ENCODE measurements around the gene PIGA.
"Not testable (repeated sequence)": the region's sequence is repeated elsewhere in the genome, so short reads cannot be mapped to it uniquely, and the experiment has no call there.

Gene PIGA

DNA sequence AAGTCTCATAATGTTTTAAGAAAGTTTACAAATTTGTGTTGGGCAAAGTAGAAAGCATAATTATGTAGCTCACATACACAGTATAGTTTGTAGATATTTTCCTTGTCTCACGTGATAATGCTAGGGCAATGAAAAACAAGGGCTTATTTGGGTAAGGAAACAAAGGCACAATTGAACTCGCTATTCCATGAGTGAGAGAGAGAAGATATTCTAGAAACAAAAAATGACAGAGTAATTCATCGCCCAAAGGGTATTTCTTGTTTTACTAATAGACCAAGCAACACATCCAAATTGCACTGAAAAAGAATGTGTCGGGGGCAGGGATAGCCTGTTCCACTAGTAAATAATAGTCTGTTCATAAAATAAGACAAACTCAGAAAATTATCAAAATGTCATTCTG lies 16.2 kb downstream of the PIGA start:
- no peak for DNase-seq

DNA sequence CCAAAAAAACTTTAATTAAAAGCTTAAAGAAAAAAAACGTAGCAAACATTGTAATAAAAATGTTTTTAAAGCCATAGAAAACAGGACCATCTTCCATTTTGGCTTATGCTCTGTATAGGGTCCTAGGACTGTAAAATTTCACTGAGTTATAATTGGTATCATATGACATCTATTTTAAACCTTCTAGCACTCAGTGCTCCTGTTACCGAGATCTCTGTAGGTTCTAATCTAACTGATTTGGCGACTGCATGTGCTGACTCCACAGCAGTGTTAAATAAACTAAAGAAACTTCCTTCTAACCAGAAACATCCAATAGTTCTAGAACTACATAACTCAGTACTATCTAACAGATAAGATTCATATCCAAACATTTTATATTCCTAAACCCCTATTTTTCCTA lies 19.8 kb downstream of the PIGA start, which contains the start of gene ASB11:
ASB11 (minus strand) TSS at position 132 of the 400 bp plus-strand sequence; CDS start at position 97, 35 bp downstream.
- DNase-seq, result no peak

DNA sequence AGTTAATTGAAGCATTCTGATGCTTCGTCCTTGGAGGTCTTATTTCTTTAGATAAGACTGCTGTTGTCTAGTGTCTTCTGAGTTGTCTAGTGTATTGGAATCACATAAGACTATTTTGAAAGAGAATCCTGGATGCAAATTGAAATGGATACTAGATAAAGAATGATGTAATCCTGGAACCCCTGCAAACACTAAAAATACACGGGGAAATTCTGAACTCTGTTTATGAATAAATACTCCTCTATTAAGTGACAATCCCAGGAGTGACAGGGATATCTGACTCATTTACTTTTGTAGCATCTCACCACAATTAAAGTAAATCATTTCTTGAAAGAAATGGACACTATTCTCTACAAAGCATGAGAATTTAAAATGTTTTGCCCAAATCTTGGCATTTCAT lies 20.9 kb downstream of the PIGA start:
- no peak for DNase-seq

DNA sequence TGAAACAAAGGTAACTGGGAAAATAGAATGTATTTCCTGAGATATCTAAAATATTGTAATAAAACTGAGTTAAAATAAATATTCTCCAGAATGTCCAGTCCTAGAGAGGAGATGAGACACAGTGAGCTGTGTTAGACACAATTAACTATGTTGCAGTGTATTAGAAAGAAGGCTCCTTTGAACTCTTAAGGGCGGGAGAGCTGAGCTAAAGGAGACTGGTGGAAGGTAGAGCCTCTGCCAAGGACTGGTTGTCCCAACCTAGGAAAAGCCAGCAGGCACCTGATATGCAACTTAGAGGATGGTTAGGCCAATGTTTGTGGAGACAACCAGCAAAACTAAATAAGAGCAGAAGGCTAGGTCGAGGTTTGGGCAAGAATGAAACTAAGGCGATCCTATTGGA lies 24.2 kb downstream of the PIGA start:
- no peak for DNase-seq

DNA sequence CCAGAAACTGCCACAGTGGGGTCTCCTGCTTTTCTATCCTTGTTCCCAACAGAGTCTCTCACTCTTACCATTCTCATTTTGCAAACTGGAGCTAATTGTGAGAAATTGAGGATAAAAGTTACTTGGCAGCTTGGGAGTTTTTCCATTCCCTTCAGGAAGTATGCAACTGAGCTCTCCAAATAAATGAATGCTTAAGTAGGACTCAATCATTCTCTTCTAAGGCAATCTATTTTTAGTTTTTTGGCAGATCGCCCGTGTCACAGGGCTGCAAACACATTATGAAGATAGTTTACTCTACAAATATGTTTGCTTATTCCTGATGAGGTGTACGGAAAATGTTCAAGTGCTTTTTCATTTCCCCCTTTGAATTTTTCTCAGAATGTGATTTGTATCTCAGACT lies 25.2 kb downstream of the PIGA start:
- no peak for DNase-seq

DNA sequence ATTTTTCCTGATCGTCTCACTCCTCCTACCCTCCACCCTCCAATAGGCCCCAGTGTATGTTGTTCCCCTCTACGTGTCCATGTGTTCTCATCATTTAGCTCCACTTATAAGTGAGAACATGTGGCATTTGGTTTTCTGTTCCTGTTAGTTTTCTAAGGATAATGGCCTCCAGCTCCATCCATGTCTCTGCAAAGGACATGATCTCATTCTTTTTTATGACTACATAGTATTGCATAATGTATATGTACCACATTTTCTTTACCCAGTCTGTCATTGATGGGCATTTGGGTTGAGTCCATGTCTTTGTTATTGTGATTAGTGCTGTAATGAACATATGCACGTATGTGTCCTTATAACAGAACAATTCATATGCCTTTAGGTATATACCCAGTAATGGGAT lies 29.4 kb downstream of the PIGA start:
- not testable (repeated sequence) for DNase-seq

DNA sequence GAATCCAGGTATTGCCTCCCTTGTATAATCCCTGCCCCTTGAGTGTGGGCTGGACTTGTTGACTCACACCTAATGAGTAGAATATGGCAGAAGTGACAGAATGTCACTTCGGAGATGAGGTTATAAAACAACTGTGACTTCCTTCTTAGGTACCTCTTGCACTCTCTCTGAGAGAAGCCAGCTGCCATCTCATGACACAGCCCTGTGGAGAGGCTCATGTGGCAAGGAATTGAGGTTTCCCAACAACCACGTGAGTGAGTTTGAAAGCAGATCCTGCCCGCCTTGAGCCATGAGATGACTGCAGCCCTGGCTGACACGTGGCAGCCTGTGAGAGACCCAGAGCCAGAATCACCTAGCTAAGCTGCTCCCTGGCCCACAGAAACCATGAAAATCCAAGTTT lies 33.4 kb downstream of the PIGA start:
- no peak for DNase-seq

DNA sequence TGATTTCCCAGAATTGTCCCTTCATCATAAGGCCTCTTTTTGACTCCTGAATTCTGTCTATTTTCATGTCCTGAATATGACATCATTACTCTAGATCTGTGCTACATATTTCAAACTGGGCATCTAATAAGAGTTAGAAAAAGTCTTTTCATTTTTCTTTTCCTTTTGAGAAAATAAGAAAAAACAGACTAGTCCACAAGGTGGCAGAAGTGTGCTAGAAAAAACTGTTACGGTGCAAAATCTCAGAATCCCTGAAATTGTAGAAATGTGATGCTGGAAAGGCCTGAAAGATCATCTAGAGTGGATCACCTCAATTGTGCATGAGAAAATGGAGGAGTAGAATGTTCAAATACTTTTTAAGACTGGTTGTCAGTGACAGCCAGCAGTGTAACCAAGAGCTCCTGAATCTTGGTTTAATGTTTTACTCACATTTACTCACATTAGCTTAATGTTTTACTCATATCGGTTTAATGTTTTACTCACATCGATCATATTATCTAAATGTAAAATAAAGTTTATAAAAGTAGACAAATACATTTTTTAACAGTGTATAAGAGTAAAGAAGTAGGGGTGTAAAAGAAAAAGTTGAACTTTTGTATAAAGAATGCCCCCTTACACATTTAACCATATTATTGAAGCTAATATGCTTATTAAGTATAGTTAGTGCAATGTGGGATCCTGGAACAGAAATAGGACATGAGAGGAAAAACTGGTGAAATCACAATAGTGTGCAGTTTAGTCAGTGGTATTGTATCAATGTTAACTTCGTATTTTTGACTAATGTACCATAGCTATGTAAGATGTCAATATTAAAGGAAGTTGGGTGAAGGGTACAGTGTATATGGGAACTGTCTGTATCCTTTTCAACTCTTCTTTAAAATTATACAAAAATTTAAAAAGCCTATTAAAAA lies 35.1 kb downstream of the PIGA start:
- DNase-seq, result no peak

DNA sequence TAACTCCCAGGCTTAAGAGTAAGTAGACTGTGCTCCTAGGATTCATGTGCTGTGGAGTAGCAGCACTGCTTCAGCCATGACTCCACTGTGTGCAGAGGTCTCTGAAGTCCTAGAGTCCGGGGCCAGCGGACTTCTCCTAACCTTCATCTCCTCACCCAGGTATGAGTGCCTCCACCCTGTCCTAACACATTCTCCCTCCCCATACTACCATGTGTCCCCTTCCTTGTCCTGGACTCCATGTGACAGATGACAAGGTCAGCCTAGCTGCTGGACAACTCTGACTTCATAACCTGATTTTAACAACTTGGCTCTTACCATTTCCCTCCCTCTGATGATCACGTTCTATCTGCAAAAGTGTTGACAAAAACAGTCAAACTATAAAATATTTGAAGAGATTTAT lies 36.5 kb downstream of the PIGA start:
- DNase-seq, result no peak

DNA sequence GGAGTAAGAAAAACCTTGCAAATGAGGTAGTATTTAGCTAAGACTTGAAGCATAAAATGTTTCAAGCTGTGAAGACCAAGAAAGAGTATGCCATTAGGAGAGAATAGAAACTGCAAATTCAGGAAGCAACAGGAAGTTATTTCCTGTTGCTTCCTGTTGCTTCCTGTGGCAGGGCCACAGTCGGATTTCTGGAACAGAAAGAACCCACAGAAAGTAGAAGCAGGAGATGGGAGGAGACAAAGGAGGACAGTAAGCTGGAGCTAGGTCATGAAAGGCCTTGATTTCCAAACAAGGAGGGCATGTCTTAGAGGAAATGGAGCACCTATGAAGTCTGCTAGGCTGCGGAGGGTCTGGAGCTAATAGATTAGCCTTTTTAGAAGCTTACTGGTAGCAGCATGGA lies 37.1 kb downstream of the PIGA start:
- DNase-seq, result no peak

DNA sequence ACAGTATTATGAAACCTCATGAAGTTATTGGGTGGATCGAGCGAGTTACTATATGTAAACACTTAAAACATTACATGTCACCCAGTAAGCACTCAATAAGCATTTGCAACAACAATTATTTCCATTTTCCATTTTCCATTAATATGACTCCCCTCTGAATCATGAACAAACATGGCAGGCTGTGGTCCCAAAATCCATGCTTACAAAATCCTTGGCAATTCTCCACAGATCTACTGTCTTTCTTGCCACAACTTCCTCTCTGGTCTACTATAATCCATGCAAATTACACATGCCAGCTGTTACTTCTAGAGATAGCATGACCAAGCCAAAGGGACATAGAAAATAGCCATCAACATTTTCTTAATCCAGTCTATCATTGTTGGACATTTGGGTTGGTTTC lies 41.9 kb downstream of the PIGA start:
- DNase-seq, result no peak

DNA sequence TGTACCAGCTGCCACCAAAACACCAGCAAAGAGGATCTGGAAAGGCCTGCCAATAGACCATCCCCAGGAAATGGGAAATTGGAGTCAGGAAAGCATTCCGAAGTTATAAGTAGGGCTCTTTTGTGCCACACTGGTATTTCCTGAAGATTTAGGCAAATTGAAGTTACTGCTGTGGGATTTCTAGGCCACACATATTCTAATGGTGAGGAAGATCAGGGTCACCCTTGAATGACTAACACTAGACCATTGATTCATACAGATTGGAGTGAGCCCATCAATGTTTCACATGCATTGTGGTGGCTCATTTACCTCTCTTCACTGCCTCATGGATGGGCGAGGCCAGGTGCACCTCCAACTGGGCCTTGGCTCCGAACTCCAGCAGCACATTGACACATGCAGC lies 42.5 kb downstream of the PIGA start:
- no peak for DNase-seq

DNA sequence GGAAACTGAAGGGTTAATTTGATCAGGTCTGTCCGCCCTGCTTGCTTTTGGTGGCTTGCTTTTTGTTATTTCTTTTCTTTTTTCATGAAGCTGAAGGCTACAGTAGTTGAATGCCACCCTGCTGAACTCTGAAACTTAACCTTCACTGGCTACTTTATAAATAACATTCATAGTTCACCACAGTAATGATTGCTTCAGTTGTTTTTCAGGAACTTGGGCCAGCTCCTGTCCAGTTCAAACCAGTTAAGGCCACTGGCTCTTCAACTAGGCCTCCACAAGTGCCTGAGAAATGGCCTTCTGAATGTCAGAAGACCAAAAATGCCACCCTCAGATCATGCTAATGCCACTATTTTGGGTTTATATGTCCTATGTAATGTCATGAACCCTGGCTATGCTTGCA lies 57.7 kb downstream of the PIGA start:
- no peak for DNase-seq

DNA sequence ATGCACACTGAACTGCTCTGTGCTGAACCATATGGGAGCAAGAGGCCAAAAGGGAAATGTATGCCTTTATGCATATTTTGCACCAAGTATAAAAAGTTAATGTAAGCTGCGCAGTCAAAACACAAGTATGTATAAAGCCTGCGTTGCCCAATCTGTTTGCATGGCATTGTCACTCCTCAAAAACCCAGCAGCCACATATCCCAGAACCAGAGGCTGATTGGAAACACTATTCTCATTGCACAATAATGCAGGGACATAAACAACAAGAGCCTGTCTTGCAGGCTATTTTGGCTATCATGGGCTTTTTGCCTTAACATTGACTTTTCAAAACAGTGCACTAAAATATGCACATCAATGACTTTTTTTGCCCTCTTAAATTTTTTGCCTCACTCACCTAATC lies 60.4 kb downstream of the PIGA start:
- no peak for DNase-seq

DNA sequence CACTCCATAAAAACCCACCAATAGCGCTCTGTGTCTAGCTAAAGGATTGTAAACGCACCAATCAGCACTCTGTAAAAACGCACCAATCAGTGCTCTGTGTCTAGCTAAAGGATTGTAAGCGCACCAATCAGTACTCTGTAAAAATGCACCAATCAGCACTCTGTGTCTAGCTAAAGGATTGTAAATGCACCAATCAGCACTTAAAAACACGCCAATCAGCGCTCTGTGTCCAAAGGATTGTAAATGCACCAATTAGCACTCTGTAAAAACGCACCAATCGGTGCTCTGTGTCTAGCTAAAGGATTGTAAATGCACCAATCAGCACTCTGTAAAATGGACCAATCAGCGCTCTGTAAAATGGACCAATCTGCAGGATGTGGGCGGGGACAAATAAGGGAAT lies 62.0 kb downstream of the PIGA start:
- DNase-seq, result not testable (repeated sequence)

DNA sequence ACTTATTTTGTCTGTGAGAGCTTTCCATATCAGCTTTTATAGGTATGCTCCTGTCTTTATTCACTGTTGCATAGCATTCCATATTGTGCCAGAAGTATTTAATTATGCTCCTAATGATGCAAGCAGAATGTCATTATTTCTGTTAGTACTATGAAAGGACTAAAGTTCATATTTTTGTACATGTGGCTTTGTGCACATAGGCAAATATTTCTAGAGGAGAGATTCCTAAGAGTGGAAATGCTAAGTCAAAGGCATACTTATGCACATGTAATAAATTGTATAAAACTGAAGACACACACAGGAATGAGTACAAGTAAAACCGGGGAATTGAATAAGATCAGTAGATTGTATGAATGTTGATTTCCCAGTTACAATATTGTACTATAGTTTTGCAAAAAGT lies 63.6 kb downstream of the PIGA start:
- DNase-seq, result no peak

DNA sequence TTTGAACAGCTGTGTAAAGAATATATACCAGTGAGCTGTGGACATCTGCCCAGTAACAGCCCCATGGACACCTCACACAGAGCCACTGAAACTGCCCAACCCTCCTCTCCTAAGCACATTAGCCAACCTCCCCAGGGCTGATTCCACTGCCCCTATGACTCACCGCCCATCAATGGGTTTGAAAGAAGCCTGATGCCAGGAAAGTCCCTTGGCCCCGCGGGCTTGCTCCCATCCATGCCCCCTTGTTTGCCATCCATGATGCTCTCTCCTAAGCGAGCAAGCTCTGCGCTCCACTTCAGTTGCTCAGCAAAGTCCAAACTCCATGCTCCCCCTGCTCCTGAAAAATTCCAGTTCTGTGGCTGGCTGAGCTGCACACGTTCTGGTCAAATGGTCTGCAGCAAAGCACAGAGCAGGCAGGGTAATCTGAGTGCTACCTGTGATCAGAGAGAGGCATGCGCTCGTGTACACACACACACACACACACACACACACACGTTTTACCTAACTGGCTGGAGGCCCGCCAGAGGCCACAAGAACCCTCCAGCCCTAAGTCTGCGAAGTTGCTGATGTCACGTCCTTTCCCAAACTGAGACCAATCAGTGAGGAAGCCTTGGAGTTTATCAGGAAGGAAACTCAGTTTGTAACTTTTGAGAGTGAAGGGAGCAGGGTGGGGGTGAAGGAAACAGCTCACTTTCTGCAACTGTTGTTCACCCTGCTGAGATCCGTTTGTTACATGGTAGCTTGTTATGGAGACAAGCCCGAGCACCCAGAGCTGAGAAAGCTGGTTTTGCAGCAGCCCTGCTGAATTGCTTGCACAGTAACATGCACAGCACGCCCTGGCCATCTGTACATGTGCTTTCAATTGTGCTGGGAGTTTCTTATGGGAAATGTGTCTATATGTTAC lies 65.5 kb downstream of the PIGA start, which contains the start of gene ASB9:
ASB9 (minus strand) TSS at position 466 of the 904 bp plus-strand sequence; CDS start at position 257, 209 bp downstream.
- DNase-seq, result peak in 5 of 6 experiments; percentile 4 to 45 (median 30)
